GM18517 (cell line): ENCODE measurements around the gene RBM5.

Source experiments
- ATAC-seq: cut with Tn5 transposase; IDR thresholded peaks from one replicate; pipeline ENCODE4 v1.9.1; 2021; ENCODE audit warnings: mild to moderate bottlenecking, moderate library complexity; ENCODE audit not compliant: unreplicated experiment

Gene RBM5

GRCh38 chr3:50121072-50122032, 32.6 kb downstream of the RBM5 start:
- ATAC-seq: peak; percentile 58

GRCh38 chr3:50122071-50122470, 33.4 kb downstream of the RBM5 start:
- ATAC-seq: no peak

GRCh38 chr3:50122661-50123391, 34.1 kb downstream of the RBM5 start:
- ATAC-seq: no peak

- no peak for ATAC-seq
Observed at GRCh38 chr3:50123394-50124051, 34.8 kb downstream of the RBM5 start.

GRCh38 chr3:50124052-50124799, 35.5 kb downstream of the RBM5 start:
- ATAC-seq: no peak

GRCh38 chr3:50124800-50125178, 36.1 kb downstream of the RBM5 start:
- no peak for ATAC-seq

GRCh38 chr3:50125541-50126286, 37.0 kb downstream of the RBM5 start:
- no peak for ATAC-seq

GRCh38 chr3:50126287-50127211, 37.8 kb downstream of the RBM5 start:
- ATAC-seq: no peak

GRCh38 chr3:50127251-50127691, 38.6 kb downstream of the RBM5 start:
- no peak for ATAC-seq

GRCh38 chr3:50128001-50128400, 39.3 kb downstream of the RBM5 start:
- no peak for ATAC-seq

GRCh38 chr3:50130436-50130835, 41.7 kb downstream of the RBM5 start:
- no peak for ATAC-seq

- ATAC-seq: no peak
Observed at GRCh38 chr3:50132421-50133282, 43.9 kb downstream of the RBM5 start.

GRCh38 chr3:50133283-50133615, 44.5 kb downstream of the RBM5 start:
- ATAC-seq: no peak

- ATAC-seq: no peak
Observed at GRCh38 chr3:50134367-50134766, 45.6 kb downstream of the RBM5 start.

- ATAC-seq: no peak
Observed at GRCh38 chr3:50135964-50136363, 47.2 kb downstream of the RBM5 start.

- no peak for ATAC-seq
Observed at GRCh38 chr3:50136714-50137405, 48.1 kb downstream of the RBM5 start.

GRCh38 chr3:50137531-50137930, 48.8 kb downstream of the RBM5 start:
- no peak for ATAC-seq
